MM.1S (cell line): ENCODE data around the gene TCAIM.

Experiments used
- DNase-seq: peaks from one replicate; pipeline ENCODE4 v3.0.0-alpha.2; 2015
- H2AFZ ChIP-seq: fragments of 300-600 bp; sonication (generic); 2 replicates; pipeline ENCODE4 v1.6.0; 2016; ENCODE audit warnings: antibody characterized with exemption, low read length
- H3F3A ChIP-seq: fragments of 300-600 bp; sonication (generic); 2 replicates; pipeline ENCODE4 v1.6.1; 2016; ENCODE audit warnings: mild to moderate bottlenecking, antibody characterized with exemption, low read length, moderate library complexity, mixed read lengths; ENCODE audit not compliant: insufficient read depth
- H3K27ac ChIP-seq: fragments of 300-600 bp; sonication (generic); 2 replicates; pipeline ENCODE4 v1.5.1; 2016; ENCODE audit warnings: mild to moderate bottlenecking, low read length
- H3K27me3 ChIP-seq: fragments of 300-600 bp; sonication (generic); replicated peaks from 2 replicates; pipeline ENCODE4 v1.6.0; 2016; ENCODE audit warnings: low read length; ENCODE audit not compliant: insufficient read depth
- H3K36me3 ChIP-seq: fragments of 300-600 bp; sonication (generic); replicated peaks from 2 replicates; pipeline ENCODE4 v1.6.1; 2016; ENCODE audit warnings: mild to moderate bottlenecking, low read length, mixed read lengths; ENCODE audit not compliant: insufficient read depth
- H3K4me1 ChIP-seq: fragments of 300-600 bp; sonication (generic); 2 replicates; pipeline ENCODE4 v1.6.1; 2016; ENCODE audit warnings: low read length, mixed read lengths
- H3K4me2 ChIP-seq: fragments of 300-600 bp; sonication (generic); 2 replicates; pipeline ENCODE4 v1.6.0; 2016; ENCODE audit warnings: low read depth, low read length
- H3K4me3 ChIP-seq: fragments of 300-600 bp; sonication (generic); 2 replicates; pipeline ENCODE4 v1.5.1; 2016; ENCODE audit warnings: low read length, mixed read lengths
- H3K79me2 ChIP-seq: fragments of 300-600 bp; sonication (generic); 2 replicates; pipeline ENCODE4 v1.6.1; 2016; ENCODE audit warnings: mixed run types, low read length, mixed read lengths
- H3K9ac ChIP-seq: fragments of 300-600 bp; sonication (generic); 2 replicates; pipeline ENCODE4 v1.6.1; 2016; ENCODE audit warnings: low read length, mixed read lengths
- H3K9me2 ChIP-seq: fragments of 300-600 bp; sonication (generic); replicated peaks from 2 replicates; pipeline ENCODE4 v1.6.1; 2016; ENCODE audit warnings: mild to moderate bottlenecking, low read length, mixed read lengths; ENCODE audit not compliant: insufficient read depth
- H3K9me3 ChIP-seq: fragments of 300-600 bp; sonication (generic); replicated peaks from 2 replicates; pipeline ENCODE4 v1.6.1; 2016; ENCODE audit warnings: mild to moderate bottlenecking, low read length, mixed read lengths; ENCODE audit not compliant: insufficient read depth
- H4K20me1 ChIP-seq: fragments of 300-600 bp; sonication (generic); 2 replicates; pipeline ENCODE4 v1.6.1; 2016; ENCODE audit warnings: mild to moderate bottlenecking, low read length, moderate library complexity, mixed read lengths; ENCODE audit not compliant: insufficient read depth
- EZH2 ChIP-seq: fragments of 300-600 bp; sonication (generic); optimal IDR thresholded peaks from 2 replicates; pipeline ENCODE3; 2017; ENCODE audit warnings: low read depth, mild to moderate bottlenecking, antibody characterized with exemption, low read length, mixed read lengths
- EZH2phosphoT487 ChIP-seq: fragments of 300-600 bp; sonication (generic); IDR thresholded peaks from 2 replicates; pipeline ENCODE4 v1.6.1; 2018; ENCODE audit warnings: antibody characterized with exemption, low read length
- TF ChIP-seq, protein P1 (sequence below): fragments of 300-600 bp; sonication (generic); IDR thresholded peaks from 2 replicates; pipeline ENCODE4 v1.5.1; 2016; ENCODE audit warnings: antibody characterized with exemption, low read length, mixed read lengths

Gene TCAIM

DNA sequence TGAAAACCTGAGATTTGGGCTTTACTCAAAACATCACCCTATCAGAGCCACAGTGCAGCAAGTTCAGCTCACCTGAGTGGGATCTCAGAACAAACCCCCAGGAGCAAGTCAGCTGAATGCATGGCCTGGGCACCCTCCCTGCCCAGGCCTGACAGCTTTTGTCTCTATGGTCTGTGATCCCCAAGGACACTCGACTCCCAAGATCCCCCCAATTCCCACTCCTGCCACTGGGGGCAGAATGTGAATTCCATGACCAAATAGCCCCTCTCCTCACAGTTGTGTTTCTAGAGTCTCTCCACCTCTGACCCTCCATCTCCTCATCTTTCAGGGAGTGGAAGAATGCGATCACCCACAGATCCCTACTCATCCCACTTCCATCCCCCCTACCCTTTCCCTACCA lies 80.0 kb downstream of the TCAIM start:
- H3K27me3 ChIP-seq: no peaks in the 10 kb centered on the region
- no peaks in the 10 kb centered on the region for H3K9me3 ChIP-seq
- no peaks in the 10 kb centered on the region for H3K36me3 ChIP-seq
- no peak overlapping the region for H3K4me3 ChIP-seq
- no peak overlapping the region for H3K9ac ChIP-seq
- H4K20me1 ChIP-seq: no peaks in the 10 kb centered on the region
- no peaks in the 10 kb centered on the region for H3F3A ChIP-seq
- H3K9me2 ChIP-seq: no peaks in the 10 kb centered on the region
- no peak overlapping the region for H3K4me2 ChIP-seq
- TF ChIP-seq EZH2 (no peak), EZH2phosphoT487 (no peak)
- TF ChIP-seq, protein P1, sequence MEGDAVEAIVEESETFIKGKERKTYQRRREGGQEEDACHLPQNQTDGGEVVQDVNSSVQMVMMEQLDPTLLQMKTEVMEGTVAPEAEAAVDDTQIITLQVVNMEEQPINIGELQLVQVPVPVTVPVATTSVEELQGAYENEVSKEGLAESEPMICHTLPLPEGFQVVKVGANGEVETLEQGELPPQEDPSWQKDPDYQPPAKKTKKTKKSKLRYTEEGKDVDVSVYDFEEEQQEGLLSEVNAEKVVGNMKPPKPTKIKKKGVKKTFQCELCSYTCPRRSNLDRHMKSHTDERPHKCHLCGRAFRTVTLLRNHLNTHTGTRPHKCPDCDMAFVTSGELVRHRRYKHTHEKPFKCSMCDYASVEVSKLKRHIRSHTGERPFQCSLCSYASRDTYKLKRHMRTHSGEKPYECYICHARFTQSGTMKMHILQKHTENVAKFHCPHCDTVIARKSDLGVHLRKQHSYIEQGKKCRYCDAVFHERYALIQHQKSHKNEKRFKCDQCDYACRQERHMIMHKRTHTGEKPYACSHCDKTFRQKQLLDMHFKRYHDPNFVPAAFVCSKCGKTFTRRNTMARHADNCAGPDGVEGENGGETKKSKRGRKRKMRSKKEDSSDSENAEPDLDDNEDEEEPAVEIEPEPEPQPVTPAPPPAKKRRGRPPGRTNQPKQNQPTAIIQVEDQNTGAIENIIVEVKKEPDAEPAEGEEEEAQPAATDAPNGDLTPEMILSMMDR: no peak
- no peaks in the 10 kb centered on the region for H3K4me1 ChIP-seq
- H3K27ac ChIP-seq: no peak overlapping the region
- no peak for DNase-seq
- no peaks in the 10 kb centered on the region for H3K79me2 ChIP-seq
- H2AFZ ChIP-seq: no peak overlapping the region

DNA sequence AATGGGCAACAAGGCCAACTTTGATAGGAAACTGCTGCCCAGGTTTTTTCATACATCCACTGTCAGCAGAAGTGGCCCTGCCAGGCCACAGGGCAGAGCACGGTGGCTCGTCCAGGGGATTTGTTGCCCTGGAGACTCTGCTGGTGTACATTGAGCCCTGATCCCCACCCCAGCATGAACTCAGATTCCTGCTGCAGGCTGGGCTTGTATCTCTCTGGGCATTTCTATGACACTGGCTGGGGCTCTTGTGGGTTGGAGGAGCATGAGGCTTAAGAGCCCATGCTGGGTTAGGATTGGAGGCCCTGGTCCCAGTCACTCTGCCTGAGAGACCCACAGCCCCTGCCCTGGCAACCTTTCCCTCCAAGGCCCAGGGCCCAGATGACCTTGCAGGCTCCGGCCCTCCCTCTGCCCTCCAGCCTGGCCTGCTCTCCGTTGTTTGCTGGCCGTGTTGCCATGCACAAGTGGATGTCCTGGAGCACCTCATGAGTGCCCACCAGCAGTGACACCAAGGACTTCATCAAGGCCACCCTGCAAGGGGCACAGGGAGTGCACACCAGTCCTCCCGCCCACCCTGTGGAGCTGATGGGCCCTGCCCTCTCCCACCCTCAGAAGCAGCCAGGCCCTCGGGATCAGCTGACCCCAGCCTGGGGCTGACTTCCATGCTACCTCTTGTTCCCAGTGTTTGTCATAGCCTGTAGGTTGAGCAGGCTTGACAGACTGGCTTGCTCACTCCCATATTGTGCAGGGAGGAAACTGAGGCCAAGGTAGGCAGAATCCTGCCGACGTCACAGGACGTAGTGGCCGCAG lies 80.8 kb downstream of the TCAIM start:
- TF ChIP-seq, protein P1: no peak
- TF ChIP-seq EZH2phosphoT487 (no peak), EZH2 (no peak)
- Histone ChIP-seq H3K27ac (no peak overlapping the region), H3K4me2 (no peak overlapping the region), H4K20me1 (no peaks in the 10 kb centered on the region), H3F3A (no peaks in the 10 kb centered on the region), H3K79me2 (no peaks in the 10 kb centered on the region), H3K9me2 (no peaks in the 10 kb centered on the region), H3K36me3 (no peaks in the 10 kb centered on the region), H3K27me3 (no peaks in the 10 kb centered on the region), H3K9ac (no peak overlapping the region), H2AFZ (no peak overlapping the region), H3K9me3 (no peaks in the 10 kb centered on the region), H3K4me1 (no peaks in the 10 kb centered on the region), H3K4me3 (no peak overlapping the region)
- no peak for DNase-seq

DNA sequence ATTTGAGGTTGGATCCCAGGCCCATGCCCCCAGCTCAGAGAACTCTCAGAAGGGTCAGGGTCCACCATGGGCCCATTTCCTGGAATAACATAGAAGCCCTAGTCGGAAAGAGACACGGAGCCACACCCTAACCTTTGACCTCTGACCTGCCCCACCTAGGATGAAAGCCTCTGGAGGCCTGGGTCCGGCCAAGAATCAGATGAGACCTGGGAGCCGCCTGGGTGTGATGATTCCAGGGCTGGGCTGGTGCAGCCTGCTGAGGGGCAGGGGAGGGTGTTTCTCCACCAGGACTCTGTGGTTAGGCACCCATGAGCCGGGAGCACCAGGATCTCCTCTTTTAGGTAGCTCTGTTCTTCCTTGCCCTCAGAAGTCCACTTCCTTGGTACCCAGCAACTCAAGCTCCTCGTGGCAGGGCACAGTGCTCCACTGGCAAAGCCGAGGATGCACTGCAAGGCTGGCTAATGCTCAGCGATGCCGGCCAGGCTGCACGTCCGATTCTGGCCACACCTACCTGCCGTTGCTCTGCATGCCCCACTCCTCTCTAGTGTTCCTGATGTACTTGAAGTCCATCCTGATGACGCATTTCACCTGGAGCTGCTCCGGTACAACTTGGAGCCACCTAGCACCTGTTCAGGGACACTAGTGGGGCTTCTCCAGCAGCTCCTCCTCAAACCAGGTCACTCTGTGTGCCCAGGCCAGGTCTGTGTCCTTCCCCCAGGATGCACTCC lies 81.5 kb downstream of the TCAIM start:
- Histone ChIP-seq H3K9me3 (no peaks in the 10 kb centered on the region), H3K9ac (no peak overlapping the region), H4K20me1 (no peaks in the 10 kb centered on the region), H3K27me3 (no peaks in the 10 kb centered on the region), H3K4me3 (no peak overlapping the region), H3K79me2 (no peaks in the 10 kb centered on the region), H3F3A (no peaks in the 10 kb centered on the region), H3K36me3 (no peaks in the 10 kb centered on the region), H3K4me1 (no peaks in the 10 kb centered on the region), H3K9me2 (no peaks in the 10 kb centered on the region), H2AFZ (no peak overlapping the region), H3K27ac (no peak overlapping the region), H3K4me2 (no peak overlapping the region)
- TF ChIP-seq, protein P1: no peak
- DNase-seq: no peak
